ENCODE data around the gene FGF22.

- TF ChIP-seq TAF1 (IDR thresholded peaks at IDR 0.05; ENCODE audit: borderline replicate concordance, insufficient read depth, low read length) (0 out of 2 replicates have a peak, but pooled peaks have one; percentile 12), REST (IDR thresholded peaks at IDR 0.05; ENCODE audit: insufficient read depth in 1 of 2, low read depth in 2 of 2, low read length in 2 of 2) (no peak), POLR2AphosphoS5 (IDR thresholded peaks at IDR 0.05; ENCODE audit: low read depth, low read length) (peak; percentile 57; the same call in 1 of the 2 replicates), SIN3A (IDR thresholded peaks at IDR 0.05; ENCODE audit: borderline replicate concordance, insufficient read depth, low read length) (no peak)
Observed at GRCh38 chr19:632579-633067, 7.1 kb upstream of the FGF22 start.
